Stimulated activated CD4-positive, alpha-beta T cell treated with anti-CD3 and anti-CD28 coated beads, TNF-alpha, amount 100 ng/mL, for 48 hours (primary cell): ENCODE measurements around the gene FOXL3.

Experiments
- DNase-seq, 3 donors: peaks; one replicate each; pipeline ENCODE4 v3.0.0-alpha.2; 2020; ENCODE audit warnings: low read depth in 3 of 3

The FOXL3 gene

DNA sequence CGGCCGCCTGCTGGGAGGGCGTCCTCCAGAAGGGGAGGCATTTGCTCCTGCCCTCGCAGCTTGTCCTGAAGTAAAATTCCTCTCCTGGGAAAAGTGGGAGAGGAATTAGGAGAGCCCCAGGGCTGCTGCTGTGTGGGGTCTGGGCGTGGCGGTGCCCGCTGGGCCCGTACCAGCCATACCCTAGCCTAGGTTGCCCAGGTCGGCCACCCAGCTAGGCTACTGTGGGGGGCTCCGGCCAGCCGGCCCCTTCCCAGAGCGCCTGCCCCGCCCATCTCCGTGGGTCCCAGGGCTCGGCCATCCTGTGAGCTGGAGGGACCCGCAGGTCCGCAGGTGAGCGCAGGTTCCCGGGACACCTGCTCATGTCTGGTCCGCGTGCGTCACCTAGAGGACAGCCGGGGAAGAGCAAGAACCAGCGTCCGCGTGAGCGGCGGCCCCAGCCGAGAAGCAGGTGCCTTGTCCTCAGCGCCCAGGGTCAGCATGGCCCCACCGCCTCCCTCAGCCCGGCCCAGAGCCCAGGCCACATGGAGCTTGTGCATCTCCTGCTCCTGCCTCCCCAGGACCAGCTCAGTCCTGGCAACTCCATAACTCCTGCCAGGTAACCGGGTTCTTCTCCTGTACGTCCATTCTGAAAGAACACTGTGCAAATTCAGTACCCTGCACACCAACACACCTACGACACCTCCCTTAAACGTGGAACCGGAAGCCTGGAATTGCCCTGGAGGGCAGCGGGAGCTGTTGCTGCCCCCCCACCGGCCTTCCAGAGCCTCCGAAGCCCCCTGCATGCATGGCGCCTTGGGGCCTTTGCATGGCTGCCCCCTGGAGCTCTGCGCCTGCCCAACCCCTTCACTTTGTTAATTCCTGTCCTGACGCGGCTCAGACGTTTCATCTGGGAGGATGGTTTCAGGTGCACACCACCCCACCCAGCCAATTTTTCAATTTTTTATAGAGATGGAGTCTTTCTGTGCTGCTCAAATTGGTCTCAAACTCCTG is 22.8 kb upstream of the FOXL3 start:
- DNase-seq = no peak

DNA sequence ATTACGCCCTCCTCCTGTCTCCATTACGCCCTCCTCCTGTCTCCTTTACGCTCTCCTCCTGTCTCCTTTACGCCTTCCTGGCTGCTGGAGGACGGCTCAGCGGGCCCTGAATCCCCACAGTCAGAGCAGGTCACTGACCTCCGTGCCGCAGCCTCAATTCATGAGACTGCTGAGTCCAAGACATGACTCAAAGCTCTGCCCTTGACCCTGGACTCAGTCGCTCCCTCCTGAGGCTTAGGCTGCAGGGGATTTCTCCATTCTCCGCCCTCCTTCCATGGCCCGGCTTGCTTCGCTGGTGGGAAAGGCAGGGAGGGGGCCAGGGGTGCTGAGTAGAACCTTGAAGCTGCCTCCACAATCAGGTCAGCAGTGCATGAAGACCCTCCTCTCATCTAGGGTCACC is 21.0 kb upstream of the FOXL3 start:
- DNase-seq = no peak

DNA sequence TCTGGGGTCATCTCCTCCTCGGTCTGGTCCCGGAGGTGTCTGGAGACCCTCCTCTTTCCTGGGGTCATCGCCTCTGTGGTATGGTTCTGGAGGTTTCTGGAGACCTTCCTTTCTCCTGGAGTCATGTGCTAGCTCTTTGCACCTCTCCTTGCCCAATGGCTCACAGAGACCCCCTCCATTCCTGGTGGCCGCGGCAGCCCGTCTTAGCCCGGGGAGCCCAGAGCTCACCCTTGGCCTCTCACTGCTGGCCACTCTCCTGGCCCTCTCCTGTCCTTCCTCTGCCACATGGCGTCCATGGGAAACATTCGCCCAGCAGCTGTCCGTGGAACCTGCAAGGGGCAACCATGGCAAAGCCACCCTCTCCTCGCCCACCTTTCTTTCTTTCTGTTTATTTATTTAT is 20.2 kb upstream of the FOXL3 start:
- DNase-seq = no peak

DNA sequence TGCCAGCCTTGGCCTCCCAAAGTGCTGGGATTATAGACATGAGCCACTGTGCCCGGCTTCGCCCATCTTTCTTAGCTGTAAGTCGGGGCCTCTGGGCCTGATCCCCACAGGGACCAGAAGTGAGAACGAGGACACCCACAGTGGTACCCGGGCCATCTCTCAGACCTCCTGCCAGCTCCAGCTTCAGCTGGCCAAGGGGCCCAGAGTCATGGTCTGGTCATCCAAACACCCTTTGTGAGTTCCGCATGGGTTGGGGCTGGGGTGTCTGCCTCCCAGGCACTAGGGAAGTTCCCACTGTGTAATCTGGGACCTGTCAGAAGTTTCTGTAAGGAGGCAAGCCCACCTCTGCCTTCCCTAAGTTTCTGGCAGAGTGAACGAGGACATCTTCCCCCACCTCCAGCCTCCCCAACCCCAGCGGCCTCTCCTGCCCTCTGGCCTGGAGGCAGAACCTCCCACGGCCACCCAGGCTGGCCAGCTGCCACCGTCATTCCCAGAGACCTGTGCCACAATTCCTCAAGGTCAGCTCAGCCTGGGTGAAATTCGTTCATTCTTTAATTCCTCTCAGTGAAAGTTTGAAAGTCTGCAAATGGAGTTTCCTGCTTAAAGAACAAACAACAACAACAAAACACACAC is 19.5 kb upstream of the FOXL3 start:
- no peak for DNase-seq

DNA sequence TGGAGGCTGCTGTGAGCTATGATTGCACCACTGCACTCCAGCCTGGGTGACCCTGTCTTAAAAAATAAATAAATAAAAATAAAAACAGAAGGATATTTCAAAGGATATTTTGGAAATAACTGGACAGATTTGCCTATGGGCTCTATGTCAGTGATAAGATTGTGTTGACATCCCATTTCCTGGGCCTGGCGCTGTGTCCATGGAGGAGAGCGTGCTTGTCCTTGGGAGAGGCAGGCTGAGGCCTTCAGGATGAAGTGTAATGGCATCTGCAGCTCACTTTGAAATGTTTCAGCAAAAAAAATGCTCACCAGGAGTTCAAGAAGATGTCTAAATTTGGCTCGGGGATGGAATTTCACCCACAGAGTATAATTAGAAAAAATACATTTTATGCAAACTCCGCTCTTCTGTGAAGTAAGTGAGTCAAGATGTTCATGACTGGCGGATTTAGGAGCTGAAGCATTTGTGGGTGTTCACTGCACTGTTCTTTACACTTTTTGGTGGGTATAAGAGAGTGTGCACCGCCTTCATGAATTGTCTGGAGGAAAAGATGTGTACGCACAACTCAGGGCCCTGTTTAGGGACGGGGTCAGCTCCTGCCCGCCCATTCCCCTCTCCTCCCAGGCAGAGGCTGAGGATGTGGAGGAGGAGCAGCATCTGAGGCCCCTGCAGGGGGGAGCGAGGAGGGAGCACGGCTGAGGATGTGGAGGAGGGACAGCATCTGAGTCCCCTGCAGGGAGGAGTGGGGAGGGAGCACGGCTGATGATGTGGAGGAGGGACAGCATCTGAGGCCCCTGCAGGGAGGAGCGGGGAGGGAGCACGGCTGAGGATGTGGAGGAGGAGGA is 18.5 kb upstream of the FOXL3 start:
- no peak for DNase-seq

DNA sequence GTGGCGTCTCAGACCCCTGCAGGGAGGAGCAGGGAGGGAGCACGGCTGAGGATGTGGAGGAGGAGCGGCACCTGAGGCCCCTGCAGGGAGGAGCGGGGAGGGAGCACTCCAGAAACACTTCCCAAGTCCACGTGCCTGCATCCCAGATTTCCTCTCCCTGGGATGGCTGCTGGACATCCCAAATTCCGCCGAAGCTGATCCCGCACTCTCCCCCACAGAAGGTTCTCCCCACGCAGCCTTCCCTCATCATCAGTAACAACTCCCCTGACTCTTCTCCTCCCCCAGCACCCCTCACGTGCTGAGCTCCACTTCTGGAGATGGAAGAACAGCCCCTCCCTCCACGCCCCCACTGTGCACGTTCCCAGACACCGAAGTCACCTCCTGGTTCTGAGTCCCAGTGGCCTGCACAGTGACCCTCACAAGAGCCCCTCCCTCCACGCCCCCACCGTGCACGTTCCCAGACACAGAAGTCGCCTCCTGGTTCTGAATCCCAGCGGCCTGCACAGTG is 17.8 kb upstream of the FOXL3 start:
- no peak for DNase-seq

DNA sequence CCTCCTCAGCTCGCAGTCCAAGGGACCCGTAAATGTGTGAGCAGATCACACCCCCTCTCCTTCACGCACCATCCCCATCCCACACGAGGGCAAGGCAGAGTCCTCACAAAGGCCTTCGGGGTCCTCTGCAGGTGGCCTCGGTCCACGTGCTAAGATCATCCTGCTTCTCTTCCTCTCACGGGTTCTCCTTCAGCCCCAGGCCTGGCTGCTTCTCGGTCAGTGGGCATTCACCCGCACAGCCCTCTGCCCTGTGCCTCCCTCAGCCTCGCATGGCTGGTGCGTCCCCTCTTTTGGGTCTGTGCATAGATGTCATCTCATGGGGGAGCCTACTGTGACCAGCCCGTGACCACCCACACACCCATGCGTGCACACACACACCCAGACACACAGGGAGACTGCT is 17.3 kb upstream of the FOXL3 start:
- no peak for DNase-seq

DNA sequence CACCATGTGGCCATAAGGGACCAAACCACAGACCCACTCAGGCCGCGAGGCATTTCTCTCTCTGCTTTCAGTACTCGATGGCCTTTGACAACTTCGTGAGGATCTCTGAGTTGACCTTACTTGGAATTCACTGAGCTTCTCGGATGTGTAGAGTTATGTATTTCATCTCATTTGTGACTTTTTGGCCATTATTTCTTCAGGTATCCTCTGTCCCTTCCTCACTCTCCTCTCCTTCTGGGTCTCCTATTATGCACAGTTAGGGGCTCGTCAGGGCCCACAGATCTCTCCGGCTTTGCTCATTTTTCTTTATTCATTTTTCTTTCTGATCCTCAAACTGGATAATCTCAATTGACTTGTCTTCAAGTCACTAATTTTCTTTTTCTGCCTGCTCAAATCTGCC is 16.6 kb upstream of the FOXL3 start:
- DNase-seq = no peak

DNA sequence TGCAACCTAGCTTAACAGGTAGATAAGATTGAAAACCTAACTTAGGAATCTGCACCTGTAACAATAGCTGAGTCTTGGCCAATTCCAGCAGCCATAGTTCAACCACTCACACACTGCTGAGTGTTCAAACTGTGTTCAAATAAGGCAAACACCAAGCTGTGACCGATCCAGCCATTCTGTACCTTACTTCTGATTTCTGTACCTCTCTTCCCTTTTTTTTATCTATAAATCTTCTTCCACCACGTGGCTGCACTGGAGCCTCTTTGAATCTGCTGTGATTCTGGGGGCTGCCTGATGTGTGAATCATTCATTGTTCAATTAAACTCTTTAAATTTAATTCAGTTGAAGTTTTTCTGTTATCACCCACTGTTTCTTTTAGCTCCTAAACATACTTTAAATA is 15.7 kb upstream of the FOXL3 start:
- no peak for DNase-seq

DNA sequence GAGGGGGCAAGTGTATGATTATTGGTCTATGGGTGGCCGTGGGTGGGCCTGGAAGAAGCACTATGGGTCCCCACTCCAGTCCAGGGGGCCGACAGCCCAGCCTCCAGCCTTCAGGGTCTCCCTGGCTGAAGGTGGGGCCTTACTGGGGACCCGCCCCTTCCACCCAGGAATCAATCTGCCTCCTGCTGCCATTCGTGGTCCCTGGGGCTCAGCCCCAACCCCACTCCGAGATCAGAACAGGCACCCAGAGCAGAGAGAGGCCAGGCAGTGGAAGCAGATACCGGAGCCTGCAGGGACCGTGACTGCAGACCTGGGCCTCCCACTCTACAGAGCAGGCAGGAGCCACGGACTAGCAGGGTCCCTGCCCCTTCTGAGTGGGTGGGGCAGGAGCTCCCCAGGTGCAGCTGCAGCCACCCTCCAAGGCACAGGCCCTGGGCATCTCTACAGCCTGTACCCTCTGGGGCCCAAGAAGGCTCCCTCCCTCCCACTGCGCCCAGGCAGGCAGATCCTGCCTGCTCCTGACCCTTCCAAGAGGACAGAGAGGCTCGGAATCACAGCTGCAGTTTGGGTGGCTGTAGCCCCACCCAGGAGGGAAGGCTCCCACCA is 13.6 kb upstream of the FOXL3 start:
- no peak for DNase-seq

DNA sequence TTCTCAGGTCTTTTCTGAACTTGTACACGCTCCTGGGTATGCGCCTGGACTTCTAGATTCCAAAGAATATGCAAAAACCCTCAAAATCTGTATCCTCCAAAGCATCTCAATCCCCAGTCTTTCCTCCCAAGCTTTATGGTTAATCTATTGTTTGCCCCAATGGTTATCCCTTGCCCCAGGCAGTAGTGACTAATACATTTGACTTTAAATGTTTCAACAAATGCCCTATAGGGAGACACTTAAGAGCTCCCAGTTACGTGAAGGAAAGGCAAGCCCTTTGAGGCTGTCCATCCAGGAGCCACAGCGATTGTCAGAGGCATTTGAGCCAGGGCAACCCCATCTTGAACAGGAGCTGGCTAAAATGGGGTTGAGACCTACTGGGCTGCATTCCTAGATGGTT is 12.7 kb upstream of the FOXL3 start:
- DNase-seq = no peak

DNA sequence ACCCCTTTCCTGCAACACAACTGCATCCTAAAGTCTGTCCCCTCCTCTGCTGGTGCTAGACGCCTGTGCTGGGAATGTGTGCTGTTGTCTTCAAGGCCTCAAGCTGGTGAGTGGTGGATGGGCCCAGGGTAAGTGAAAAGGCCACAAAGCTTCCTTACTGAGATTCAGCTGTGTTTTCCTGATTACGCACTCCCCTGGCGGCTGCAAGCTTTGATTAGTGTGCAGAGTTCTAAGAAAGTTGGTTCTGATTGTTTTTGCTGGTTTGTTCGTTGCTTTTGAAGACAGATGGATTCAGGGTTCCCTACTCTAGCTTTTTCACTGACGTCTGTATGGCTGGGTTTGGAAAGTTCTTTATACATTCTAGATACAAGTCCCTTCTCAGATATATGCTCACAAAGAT is 11.9 kb upstream of the FOXL3 start:
- DNase-seq = no peak

DNA sequence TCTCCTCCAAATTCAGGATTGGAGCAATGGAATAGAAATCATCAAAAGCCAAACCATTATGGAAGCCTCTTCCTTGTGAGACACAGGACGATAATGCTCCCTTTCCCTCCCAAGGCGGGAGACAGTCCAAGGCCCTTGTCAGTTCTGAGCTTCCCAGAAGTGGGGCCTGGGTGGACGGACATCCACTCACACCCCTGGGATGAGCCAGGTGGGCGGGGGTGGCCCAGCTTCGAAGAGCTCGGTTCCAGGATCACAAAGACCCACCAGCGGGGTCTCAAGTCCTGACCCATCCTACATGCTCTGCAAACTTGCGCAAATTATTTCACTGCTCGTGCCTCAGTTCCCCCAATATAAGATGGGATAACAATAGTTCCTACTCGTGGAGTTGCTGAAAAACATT is 10.1 kb upstream of the FOXL3 start:
- DNase-seq = no peak

DNA sequence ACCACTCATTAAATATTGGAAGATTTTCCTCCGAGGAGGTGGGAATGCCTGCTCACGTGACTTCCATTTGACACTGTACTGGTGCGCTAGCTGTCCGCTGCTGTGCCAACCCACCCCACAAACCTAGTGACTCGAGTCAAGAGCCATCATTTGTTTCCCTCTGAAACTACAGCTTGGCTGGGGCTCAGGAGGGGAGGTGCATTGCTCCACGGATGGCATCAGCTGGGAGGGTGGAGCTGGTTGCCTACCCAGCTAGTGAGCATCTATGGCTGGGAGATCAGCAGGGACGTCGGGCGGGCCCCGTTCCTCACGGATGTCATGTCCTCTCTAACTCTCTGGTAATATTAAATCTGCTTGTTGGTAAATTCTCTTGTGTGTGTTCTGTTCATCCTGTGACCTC is 9.5 kb upstream of the FOXL3 start:
- DNase-seq = no peak

DNA sequence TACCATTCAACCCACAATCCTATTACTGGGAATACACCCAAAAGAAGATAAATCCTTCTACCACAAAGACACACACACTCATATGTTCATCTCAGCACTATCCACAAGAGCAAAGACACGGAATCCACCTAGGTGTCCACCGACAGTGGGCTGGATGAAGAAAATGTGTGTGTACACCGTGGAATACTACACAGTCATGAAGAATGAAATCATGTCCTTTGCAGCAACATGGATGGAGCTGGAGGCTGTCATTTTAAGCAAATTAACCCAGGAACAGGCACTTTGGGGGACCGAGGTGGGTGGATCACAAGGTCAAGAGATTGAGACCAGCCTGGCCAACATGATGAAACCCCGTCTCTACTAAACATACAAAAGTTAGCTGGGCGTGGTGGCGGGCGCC is 8.3 kb upstream of the FOXL3 start:
- no peak for DNase-seq

DNA sequence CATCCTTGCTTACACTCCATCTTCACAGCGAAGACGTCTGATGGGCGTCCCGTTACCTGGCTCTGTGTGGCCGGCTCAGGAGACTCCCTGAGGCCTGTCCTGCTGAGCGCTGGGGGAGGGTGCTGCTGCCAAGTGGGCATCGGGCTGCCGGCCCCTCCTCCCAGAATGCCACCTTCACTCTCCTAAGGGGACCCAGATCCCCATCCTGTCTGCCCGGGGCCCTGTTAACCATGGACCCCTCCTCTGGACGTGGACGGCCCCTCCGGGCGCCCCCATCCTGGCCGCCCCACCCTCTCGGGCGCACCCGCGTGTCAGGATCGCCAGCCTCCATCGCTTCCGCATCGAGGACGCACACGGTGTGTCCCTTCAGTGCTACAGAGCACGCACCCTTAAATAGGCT is 7.3 kb upstream of the FOXL3 start:
- no peak for DNase-seq

DNA sequence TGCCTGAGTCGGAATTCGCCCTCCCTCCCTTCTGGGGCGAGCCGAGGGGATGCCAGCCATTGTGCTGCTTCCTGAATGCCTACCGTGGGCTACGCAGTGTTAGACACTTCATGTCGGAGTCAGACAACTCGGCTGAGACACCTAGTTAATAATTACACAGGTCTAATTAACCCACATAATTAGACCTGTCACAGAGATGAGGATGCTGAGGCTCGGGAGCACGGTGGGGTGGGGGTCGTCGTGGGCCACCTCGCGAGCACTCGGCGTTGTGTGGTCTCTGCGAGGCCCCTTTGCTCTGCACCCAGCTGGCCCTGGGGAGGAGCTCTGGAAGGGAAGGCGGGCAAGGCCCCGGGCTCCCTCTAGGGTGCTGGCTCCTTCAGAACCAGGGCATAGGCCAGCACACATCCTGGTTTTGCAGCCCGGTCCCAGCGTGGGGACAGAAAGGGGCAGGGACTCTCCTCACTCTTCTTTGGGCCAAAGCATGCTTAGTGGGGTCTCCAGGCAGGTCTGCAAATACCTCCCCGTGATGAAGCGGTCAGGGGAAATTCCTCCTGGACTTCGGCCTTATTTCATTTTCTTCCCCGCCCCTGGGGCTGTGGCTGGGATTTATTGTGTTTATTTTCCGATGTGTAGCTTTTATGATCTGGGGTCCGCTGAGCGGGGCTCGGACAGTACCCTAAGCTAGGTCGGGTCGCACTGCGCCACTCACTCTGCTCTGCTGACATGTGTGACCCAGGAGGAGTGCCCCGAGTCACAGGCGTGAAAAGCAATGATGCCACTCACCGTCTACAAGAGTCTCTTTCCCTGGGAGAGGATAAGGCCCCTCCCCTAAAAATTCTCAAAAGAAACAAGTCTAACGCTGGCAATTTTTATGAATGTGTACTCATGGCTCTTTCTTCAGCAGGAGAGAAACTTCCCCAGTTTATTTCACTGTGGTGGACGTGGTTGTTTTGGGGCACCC is 4.9 kb upstream of the FOXL3 start:
- DNase-seq = no peak

DNA sequence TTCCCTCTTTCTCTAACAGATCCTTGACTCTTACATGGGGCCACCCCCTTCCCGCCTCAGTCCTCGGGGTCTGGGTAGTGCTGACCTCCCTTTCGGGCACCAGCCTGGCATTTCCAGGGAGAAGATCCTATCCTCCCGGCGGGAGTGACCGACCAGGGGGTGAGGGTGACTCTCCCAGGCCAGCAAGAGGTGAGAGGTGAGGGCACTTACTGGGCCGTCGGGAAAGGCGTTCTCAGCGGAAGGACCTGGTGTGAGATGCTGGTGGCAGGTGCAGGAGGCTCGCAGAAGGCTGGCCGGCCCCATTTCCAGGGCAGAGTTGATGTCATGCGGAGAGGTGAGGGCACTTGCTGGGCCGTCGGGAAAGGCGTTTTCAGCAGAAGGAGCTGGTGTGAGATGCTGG is 4.2 kb upstream of the FOXL3 start:
- DNase-seq = no peak

DNA sequence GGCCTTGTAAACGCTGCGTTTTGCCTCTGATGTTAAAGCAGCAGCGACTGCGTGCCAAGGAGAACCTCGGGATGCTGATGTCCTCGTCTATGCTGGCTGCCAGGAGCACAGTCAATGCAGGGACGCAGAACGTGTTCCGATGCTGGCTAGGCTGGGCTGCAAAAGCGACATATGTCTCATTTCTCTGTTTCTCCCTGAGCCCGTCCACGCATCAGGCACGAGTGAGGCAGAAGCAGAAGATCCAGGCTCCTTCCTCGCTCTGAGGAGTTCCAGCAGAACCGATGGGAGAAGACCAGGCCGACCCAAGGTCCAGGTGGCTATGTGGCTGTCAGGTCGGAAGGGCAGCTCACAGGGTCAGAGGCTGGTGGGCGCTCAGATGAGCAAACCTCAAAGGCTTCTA is 3.7 kb upstream of the FOXL3 start:
- no peak for DNase-seq

DNA sequence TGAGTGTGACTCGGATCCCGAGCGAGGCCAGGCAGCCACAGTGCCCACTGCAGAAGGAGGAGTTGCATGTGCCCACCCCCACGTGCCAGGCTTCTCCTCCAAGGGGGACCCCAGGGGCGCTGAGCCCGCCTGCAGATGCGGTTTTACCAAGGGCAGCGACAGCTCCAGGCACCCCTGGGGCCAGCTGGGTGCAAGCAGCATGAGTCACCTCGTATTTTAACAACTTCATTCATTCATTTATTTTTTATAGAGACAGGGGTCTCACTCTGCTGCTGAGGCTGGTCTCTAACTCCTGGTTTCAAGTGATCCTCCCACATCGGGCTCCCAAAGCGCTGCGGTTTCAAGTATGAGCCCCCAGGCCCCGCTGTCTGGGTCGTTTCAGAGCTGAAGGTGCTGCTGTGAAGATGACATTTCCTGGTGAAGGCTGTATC is 1.3 kb upstream of the FOXL3 start:
- DNase-seq = no peak
